Measurements from ENCODE around the gene CYP4F3.
"Not testable (repeated sequence)": the region's sequence is repeated elsewhere in the genome, so short reads cannot be mapped to it uniquely, and the experiment has no call there.

The CYP4F3 gene

DNA sequence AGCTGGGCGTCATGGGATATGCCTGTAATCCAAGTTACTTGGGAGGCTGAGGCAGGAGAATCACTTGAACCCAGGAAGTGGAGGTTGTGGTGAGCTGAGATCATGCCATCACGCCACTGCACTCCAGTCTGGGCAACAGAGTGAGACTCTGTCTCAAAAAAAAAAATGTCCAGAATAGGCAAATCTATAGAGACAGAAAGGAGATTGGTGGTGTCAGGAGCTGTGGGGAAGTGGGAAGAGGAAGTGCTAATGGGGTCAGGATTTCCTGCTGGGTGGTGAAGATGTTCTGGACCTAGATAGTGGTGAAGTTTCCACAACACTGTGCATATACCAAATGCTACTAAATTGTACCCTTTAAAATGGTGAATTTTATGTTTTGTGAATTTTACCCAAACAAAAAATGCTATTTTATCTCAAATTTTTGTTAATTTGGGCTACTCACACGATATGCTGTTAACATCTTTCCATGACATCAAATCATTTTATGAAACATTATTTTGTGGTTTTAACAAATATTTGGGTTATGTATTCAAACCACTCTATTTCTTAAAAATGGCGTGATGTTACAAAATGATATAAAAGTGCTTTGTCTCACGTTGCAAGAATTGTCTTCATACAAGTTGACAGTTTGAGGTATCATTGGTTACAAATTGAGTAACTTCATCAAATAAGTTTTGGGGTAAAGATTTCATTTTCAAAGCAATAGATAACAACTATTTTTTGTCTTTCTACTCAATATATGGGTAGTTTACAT is 7.4 kb upstream of the CYP4F3 start:
- no peak for DNase-seq (ENCODE audit: low read depth)

DNA sequence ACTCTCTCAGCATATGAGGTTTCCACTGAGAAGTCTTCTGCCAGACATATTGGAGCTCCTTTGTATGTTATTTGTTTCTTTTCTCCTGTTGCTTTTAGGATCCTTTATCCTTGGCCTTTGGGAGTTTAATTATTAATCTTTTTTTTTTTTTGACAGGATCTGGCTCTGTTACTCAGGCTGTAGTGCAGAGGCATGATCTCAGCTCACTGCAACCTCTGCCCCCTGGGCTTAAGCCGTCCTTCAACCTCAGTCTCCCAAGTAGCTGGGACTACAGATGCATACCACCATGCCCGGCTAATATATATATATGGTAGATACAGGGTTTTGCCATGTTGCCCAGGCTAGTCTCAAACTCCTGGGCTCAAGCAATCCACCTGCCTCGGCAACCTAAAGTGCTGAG is 6.6 kb upstream of the CYP4F3 start:
- DNase-seq (ENCODE audit: low read depth) = no peak

DNA sequence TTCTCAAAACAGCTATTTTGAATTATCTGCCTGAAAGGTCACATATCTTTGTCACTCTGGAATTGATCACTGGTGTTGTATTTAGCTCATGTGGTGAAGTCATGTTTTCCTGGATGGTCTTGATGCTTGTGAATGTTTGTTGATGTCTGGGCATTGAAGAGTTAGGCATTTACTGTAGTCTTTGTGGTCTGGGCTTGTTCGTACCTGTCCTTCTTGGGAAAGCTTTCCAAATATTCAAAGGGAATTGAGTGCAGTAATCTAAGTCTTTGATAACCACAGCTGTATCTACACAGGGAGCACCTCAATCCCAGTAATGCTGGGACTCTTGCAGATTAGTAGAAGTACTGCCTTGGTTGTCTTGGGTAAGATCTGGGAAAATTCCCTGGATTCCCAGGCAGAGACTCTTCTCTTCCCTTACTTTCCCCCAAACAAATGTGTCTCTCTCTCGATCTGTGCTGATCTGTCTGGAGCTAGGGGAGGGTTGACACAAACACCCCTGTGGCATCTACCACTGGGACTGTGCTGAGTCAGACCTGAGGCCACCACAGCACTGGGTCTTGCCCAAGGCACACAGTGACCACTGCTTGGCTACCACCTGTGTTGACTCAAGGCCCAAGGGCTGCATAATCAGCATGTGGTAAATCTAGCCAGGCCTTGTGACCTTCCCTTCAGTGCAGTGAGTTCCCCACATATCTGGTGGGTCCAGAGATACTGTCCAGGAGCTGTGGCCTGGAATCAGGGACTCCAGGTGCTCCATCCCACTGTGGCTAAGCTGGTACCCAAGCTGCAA is 5.5 kb upstream of the CYP4F3 start:
- DNase-seq (ENCODE audit: low read depth) = no peak

DNA sequence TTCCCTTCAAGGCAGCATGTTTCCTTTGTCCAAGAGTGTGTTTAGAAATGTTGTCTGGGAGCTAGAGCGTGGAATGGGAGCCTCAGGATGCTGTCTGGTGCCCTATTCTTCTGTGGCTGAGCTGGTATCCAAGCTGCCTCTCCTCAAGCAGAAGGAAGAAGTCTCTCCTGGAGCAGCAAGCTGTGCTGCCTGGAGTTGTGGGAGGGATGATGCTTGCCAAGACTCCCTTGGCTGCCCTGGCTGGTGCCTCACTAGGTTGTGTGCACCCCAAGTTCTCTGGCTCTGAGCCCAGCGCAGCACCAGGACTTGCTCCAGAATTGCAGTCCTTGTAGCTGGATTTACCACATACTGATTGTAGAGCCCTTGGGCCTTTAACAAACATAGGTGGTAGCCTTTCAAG is 4.7 kb upstream of the CYP4F3 start:
- DNase-seq (ENCODE audit: low read depth) = no peak

DNA sequence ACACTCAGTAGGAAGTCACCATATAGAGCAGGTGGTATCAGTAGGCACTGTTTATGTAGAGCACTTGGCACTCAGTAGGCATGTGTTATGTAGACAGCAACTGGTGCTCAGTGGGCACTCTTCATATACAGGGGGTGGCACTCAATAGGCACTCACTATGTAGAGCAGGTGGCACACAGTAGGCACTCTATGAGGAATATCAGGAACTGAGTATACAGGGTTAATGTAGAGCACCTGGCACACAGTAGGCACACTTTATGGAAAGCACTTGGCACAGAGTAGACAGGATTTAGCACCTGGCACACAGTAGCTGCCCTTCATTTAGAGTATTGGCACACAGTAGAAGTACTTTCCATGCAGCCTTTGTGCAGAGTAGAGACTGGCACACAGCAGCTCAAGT is 1.1 kb upstream of the CYP4F3 start:
- no peak for DNase-seq (ENCODE audit: low read depth)

DNA sequence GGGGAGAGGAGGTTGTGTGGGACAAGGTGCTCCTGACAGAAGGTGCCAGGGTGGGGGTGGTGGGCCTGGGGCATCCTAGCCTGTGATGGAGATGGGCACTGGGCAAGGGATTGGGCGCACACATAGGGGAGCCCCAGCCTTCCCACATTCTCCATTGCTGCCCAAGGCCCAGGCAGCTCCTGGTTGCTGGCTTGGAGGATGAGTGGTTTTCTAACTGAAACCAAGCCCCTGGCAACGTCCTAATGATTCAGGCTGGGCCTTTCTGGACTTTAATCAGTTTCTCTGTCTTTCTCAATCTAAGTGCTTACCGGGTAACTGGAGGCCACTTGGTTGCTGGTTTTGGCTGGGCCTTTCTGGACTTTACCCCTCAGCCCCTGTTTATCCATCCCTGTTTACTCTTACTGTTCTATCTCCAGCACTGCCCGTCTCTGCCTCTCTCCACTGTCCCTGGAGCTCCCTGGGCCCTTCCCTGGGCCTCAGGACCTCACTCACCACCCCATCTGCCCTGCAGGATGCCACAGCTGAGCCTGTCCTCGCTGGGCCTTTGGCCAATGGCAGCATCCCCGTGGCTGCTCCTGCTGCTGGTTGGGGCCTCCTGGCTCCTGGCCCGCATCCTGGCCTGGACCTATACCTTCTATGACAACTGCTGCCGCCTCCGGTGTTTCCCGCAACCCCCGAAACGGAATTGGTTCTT is 354 bp downstream of the CYP4F3 start:
- no peak for DNase-seq (ENCODE audit: low read depth)

DNA sequence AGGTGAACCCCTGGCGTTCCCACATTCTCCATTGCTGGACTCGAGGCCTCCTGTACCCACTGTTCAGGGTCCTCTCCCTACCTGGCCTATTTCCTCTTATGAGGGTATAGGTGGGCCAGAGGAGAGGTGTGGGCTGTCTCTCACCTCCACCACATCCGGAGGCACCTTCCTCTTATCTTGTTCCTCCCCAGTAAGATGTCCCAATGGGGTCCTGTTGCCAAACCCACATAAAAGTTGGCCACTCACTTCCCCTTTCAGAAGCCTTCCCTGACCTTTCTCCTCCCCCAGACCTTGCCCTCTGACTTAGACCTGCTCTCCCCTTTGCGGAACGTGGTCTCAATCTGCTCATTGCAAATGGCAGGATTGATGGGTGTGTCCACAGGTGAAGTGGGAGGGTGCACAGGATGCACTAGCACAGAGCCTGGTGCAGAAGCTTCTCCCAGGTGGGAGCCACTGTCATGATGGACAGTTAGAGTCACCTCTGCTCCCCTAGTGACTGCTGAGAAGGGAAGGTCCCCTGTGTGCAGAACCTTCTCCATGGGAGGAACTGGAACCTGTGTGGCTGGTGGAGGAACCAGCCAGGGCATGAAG is 1.3 kb downstream of the CYP4F3 start:
- DNase-seq (ENCODE audit: low read depth) = no peak

DNA sequence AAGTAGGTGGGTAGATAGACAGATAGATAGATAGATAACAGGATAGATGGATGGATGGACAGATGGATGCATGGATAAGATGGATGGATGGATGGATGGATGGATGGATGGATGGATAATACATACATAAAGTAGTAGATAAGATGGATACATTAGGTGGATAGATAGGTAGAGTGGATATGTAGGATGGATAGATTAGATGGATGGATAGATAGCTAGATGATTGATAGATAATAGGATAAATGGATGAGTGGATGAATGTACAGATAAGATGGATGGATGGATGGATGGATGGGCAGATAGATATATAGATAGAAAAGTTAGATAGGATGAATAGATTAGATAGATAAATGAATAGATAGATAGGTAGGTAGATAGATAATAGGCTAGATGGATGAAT is 2.1 kb downstream of the CYP4F3 start:
- DNase-seq (ENCODE audit: low read depth) = no peak

DNA sequence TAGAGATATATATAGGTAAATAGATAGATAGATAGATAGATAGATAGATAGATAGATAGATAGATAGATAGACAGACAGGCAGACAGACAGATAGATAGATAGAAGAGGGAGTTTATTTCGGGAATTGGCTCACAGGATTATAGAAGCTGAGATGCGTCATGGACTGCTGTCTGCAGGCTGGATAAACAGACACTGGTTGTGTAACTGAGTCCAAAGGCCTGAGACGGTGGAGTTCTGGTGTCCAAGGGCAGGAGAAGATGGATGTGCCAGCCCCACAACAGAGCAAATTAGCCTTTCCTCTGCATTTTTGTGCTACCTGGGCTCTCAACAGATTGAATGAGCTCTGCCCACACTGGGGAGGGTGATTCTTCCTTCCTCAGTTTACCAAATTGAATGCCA is 2.7 kb downstream of the CYP4F3 start:
- DNase-seq (ENCODE audit: low read depth) = no peak

DNA sequence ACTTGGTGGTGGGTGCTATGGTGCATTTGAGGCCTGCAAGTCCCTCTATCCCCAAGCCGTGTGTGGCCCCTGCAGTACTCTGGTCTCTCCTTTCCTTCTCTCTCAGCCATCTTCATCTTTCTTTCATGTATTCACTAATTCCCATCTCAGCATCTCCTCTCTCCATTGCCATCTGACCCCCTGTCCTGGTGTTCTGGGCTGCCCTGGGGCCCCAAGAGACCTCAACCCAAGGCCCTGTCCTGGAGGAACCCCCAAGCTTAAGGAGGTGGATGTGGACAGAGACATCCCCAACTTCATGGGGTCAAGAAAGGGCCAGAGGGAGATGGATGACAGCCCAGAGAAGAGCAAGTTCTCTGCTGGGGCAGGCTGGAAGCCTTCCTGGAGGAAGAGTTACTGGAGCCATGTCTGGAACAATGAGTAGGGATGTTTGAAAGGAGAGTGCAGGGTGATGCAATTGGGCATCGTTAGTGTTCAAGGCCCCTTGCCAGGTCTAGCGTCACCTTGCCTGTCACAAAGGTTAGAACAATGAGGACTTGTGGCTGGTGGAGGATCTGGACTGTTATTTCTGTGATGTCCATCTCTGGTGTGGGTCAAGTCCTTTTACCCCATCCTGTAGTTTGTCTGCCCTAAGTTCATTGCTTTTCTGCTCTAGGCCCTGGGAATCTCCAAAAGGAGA is 3.5 kb downstream of the CYP4F3 start:
- DNase-seq (ENCODE audit: low read depth) = no peak

DNA sequence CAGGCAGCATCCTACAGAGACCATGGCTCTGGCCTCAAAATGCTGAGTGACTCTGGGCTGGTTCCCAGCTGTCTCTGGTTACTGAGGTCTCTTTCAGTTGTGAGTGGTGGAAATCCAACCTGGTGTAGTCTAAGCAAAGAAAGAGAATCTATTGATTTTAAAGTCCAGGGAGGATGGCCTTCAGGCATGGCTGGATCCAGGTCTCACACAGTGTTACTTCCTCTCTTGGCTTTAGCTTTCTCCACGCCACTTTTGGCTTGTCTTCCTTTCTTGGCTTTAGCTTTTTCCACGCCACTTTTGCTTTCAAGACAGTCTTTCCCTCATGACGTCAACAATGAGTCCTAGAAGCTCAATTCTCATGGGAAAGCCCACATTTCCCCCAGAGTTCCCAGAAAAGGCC is 4.1 kb downstream of the CYP4F3 start:
- DNase-seq (ENCODE audit: low read depth) = no peak

DNA sequence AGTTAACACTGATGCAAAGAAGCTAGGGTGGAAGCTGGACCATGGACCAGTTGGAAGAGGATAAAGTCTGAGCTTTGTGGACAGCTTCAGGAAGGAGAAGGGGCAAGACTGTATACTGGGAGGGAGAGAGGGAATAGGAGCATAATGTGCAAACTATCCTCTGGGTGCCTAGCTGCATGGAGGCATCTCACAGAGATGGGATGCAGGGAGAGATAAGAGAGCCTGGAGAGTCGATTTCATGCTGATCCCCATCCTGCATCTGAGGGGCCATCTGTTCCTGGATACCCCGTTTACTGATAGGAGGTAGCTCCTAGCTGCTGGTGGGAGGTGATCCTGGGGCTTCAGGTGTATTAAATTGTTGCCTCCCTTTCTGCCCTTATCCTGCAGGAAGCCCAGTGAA is 8.8 kb downstream of the CYP4F3 start:
- no peak for DNase-seq (ENCODE audit: low read depth)

DNA sequence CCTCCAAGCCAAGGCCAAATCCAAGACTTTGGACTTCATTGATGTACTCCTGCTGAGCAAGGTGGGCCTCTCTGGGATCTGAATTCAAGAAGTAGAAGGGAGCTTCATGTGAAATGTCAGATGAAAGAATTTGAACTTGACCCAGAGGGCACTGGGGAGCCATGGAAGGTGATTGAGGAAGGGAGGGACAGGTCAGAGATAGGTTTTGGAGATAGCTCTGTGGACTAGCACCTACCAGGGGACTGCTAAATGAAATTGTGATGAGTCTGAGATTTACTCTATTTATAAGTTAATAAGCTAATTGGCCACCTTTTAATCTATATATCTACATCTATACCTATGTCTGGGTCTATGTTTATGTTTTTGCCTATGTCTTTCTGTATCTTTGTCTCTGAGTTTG is 9.4 kb downstream of the CYP4F3 start:
- DNase-seq (ENCODE audit: low read depth) = not testable (repeated sequence)

DNA sequence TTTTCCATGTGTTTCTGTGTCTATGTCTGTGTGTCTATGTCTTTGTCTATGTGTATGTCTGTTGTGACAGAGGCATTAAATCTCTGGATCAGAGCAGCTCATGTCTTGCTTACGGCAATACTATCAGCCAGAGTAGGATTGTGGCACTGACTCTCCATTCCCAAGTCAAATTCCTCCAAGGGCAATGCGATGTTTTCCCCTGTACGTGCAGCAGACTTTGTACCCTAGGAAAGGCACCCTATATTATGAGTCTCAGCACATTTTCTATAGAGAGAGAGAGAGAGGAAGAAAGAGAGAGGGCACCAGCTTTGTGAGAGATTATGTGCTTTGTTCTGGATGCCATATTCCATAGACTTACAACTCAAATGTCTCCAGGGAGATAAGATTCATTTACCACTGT is 11.1 kb downstream of the CYP4F3 start:
- no peak for DNase-seq (ENCODE audit: low read depth)

DNA sequence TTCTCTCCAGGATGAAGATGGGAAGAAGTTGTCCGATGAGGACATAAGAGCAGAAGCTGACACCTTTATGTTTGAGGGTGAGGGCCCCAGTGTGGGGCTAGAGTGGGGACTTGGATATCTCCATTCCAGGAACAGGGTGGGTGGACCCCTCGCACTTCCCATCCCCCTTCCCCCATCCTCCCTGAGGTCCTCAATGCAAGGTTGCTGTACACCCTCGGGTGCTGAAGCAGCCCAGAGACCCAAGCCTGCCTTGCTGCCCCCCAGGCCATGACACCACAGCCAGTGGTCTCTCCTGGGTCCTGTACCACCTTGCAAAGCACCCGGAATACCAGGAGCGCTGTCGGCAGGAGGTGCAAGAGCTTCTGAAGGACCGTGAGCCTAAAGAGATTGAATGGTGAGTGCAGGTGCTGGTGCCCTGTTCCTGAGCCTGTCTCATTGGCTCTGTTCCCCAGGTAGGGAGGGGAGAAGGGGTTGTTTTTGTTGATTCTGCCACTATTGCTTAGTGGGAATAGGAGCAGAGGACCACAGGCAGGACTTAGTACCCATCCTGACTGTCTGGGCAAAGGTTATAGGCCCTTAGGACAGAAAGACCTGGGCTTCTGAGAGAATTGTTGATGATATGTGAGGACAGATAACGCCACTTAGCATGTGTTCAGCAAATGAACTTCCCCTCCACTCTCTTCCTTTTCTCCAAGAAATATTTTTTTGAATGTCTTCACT is 12.0 kb downstream of the CYP4F3 start:
- no peak for DNase-seq (ENCODE audit: low read depth)

DNA sequence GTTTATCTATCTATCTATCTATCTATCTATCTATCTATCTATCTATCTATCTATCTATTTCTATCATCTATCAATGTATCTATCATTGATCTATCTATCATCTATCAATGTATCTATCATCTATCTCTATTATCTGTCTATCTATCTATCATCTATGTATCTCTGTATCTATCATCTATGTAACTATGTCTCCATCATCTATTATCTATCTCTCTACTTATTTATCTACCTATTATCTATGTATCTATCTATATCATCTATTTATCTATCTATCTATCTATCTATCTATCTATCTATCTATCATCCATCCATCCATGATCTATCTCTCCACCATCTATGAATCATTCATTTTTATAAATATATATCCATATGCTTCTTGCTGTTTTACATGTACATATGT is 15.8 kb downstream of the CYP4F3 start:
- DNase-seq (ENCODE audit: low read depth) = no peak

DNA sequence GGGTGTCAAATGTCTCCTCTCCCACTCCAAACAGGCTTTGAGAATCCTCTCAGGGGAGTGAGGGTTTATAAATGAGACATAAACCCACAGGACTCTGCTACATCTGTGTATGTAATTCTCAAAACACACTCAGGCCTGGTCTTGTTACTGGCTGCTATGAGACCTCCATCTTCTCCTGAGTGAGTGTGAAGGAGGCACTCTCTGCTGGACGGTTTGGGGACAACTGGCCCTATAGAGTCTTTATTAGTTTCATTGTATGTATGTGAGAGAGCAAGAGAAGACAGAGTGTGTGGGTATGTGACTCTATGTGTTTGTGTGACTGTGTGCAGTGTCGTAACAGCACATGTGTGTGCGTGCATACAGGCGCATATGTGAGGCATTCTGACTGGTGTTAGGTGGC is 22.6 kb downstream of the CYP4F3 start:
- no peak for DNase-seq (ENCODE audit: low read depth)

DNA sequence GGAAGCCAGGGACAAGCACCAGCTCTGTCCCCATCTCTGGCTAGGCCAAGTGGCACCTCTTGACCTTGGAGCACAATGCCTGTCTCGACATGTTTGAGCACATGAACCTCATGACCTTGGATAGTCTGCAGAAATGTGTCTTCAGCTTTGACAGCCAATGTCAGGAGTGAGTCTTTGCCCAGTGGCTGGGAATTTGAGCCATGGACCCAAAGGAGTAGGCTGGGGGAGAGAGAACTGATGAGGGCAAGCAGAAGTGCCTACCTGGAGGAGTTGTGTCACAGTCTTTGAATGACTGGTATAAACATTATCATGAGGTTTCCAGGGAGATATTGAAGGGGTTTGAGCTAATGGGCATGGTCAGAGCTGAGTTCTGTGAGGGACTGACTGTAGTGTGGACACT is 25.5 kb downstream of the CYP4F3 start:
- no peak for DNase-seq (ENCODE audit: low read depth)

DNA sequence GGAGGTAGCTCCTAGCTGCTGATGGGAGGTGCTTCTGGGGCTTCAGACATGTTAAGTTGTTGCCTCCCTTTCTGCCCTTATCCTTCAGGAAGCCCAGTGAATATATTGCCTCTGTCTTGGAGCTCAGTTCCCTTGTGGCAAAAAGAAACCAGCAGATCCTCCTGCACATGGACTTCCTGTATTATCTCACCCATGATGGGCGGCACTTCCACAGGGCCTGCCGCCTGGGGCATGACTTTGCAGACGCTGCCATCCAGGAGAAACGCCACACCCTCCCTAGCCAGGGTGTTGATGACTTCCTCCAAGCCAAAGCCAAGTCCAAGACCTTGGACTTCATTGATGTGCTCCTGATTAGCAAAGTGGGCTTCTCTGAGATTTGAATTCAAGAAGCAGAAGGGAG is 26.2 kb downstream of the CYP4F3 start:
- no peak for DNase-seq (ENCODE audit: low read depth)

DNA sequence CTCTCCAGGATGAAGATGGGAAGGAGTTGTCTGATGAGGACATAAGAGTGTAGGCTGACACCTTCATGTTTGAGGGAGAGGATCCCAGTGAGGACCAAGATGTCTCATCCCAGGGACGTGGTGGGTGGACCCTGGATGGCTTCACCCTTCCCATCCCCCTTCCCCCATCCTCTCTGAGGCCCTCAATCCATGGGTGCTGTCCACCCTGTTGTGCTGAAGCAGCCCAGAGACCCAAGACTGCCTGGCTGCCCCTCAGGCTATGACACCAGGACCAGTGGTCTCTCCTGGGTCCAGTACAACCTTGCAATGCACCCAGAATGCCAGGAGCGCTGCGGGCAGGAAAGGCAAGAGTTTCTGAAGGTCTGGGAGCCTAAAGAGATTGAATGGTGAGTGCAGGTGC is 28.7 kb downstream of the CYP4F3 start:
- DNase-seq (ENCODE audit: low read depth) = no peak

DNA sequence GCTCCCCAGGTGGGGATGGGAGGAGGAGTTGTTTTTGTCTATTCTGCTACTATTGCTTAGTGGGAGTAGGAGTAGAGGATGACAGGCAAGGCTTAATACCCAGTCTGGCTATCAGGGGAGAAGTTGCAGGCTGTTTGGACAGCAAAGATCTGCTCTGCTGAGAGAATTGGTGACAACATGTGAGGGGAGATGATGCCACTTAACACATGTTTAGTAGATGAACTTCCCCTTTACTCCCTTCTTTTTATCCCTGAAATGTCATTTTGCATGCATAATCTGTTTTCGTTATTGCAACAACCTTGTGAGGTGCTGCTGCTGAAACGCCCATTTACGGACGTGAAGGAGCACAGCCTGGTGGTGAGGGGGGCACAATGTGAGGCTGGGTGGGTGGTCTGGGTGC is 29.2 kb downstream of the CYP4F3 start:
- no peak for DNase-seq (ENCODE audit: low read depth)

All from T-helper 22 cell (primary cell).